ENCODE results near the gene POLR1H. TPM values are rescaled to one million over a fixed set of nuclear protein-coding genes. Genes with fewer than 3 reads are reported as not detected.

POLR1H gene
- total RNA-seq, 1 donor from 2014 or later, result 15.5 TPM

GRCh38 chr6:30091577-30092381 is 30.7 kb downstream of the POLR1H start:
- DNase-seq (ENCODE audit: low spot score), result no peak
- intact Hi-C loops (cut with DNase I), result no loop called here

- intact Hi-C loops (cut with DNase I), result no loop called here
- no peak for DNase-seq (ENCODE audit: low spot score)
Measured at GRCh38 chr6:30092852-30093543, 31.9 kb downstream of the POLR1H start.

- intact Hi-C loops (cut with DNase I), result no loop called here
Measured at GRCh38 chr6:30093951-30094661, 33.0 kb downstream of the POLR1H start.

GRCh38 chr6:30096829-30097228 is 35.8 kb downstream of the POLR1H start:
- intact Hi-C loops (cut with DNase I), result no loop called here
- no peak for DNase-seq (ENCODE audit: low spot score)

More at GRCh38 chr6:30093951-30094661, 33.0 kb downstream of the POLR1H start:
- no peak for DNase-seq (ENCODE audit: low spot score)

- DNase-seq (ENCODE audit: low spot score), result no peak
- intact Hi-C loops (cut with DNase I), result no loop called here
Measured at GRCh38 chr6:30097902-30098768, 37.1 kb downstream of the POLR1H start.

GRCh38 chr6:30100154-30100553 is 39.1 kb downstream of the POLR1H start:
- DNase-seq (ENCODE audit: low spot score), result no peak
- intact Hi-C loops (cut with DNase I), result no loop called here

- intact Hi-C loops (cut with DNase I), result no loop called here
Measured at GRCh38 chr6:30100585-30101443, 39.7 kb downstream of the POLR1H start.

GRCh38 chr6:30101444-30102413 is 40.7 kb downstream of the POLR1H start:
- DNase-seq (ENCODE audit: low spot score), result peak; percentile 97
- intact Hi-C loops (cut with DNase I), result loop anchor here (2.0 kb wide), 1 partner anchor 35 kb away; the partner anchor contains the start of gene PPP1R11

More at GRCh38 chr6:30100585-30101443, 39.7 kb downstream of the POLR1H start:
- DNase-seq (ENCODE audit: low spot score), result no peak

- DNase-seq (ENCODE audit: low spot score), result no peak
- intact Hi-C loops (cut with DNase I), result loop anchor here (2.0 kb wide), 1 partner anchor 36 kb away; the partner anchor contains the start of gene PPP1R11
Measured at GRCh38 chr6:30102414-30102969, 41.4 kb downstream of the POLR1H start.

GRCh38 chr6:30102970-30103871 is 42.2 kb downstream of the POLR1H start:
- peak; percentile 89 for DNase-seq (ENCODE audit: low spot score)
- intact Hi-C loops (cut with DNase I), result loop anchor here (1.0 to 2.0 kb wide), 2 partner anchors 28 to 36 kb away; partner anchors contain the start of gene PPP1R11

GRCh38 chr6:30103872-30104179 is 42.8 kb downstream of the POLR1H start:
- intact Hi-C loops (cut with DNase I), result loop anchor here (1.0 to 2.0 kb wide), 2 partner anchors 27 to 37 kb away; partner anchors contain the start of gene PPP1R11
- no peak for DNase-seq (ENCODE audit: low spot score)

- intact Hi-C loops (cut with DNase I), result no loop called here
- DNase-seq (ENCODE audit: low spot score), result no peak
Measured at GRCh38 chr6:30104661-30105060, 43.6 kb downstream of the POLR1H start.

GRCh38 chr6:30111266-30111856 is 50.3 kb downstream of the POLR1H start:
- intact Hi-C loops (cut with DNase I), result no loop called here
- no peak for DNase-seq (ENCODE audit: low spot score)

- intact Hi-C loops (cut with DNase I), result no loop called here
Measured at GRCh38 chr6:30112402-30112994, 51.4 kb downstream of the POLR1H start.

More at GRCh38 chr6:30112402-30112994, 51.4 kb downstream of the POLR1H start:
- no peak for DNase-seq (ENCODE audit: low spot score)
